HG02852 (cell line): ENCODE data around the gene KCNQ2.

Experiments used
- ATAC-seq: cut with Tn5 transposase; IDR thresholded peaks from one replicate; pipeline ENCODE4 v1.9.1; 2021; ENCODE audit warnings: mild to moderate bottlenecking, moderate library complexity; ENCODE audit not compliant: unreplicated experiment

Gene KCNQ2

DNA sequence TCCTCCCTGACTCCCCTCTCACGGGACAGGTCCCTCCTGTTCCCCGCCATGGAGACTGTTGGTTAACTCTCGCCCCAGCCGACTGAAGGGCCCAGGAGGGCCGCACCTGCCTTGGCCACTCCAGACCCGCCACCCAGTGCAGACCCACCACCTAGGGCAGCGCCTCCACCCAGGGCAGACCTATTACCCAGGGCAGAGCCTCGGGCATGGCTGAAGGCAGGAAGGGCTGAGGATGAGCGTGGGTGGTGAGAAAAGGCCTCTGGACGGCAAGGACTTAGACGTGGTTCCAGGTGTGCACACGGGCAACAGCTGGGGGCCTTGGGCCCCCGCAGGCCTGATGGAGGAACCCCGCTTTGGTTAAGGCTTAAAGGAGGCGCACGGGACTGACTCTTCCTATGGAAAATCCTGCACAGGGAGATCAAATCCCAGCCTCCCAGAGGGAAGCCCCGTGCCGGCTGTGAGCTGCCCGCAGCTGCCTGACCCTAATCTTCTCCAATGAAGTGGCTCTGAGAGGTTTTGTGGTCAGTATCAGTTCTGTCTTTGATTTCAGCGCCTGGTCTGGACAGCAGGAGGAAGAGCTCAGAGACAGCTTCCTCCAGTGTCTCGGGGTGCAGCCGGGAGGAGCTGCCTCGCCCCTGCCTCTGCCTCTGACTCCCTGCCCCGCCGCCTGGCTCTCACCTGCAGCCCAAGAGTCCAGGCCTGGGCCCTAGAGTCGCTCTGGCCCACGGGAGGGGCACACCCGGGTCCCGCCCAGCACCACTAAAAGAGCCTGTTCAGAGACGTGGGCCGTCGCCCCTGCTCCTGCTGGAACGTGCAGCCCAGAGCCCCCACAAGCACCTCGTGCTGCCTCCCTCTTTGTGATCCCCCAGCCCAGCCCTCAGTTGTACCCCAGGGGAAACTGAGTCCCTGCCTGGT is 99.2 kb downstream of the KCNQ2 start:
- ATAC-seq = no peak

DNA sequence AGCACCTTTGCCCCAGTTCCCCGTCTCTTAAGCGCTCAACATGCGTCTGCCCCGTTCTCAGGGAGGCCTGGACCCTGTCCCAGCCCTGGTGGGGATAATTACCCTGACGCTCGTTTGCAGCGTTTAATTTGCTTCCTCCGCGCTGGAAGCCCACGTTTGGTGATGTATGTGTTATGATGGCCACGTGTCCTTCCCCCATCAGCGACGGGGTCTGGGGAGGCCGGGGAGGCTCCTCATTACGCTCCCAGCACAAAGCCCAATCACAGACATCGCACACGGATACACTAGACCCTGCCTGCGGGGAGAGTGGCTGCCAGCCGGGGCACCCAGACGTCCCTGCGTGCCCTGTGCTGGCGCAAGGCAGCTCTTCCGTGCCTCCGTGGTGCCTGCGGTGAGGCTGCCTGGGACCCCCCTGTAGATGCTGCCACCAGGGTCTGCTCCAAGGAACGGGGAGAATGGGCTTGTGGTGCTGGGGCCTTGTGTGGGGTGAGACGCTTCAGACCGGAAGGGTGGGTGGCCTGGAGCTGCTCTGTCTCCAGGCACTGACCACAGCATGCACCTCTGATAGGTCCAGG is 101.1 kb downstream of the KCNQ2 start:
- ATAC-seq = no peak

DNA sequence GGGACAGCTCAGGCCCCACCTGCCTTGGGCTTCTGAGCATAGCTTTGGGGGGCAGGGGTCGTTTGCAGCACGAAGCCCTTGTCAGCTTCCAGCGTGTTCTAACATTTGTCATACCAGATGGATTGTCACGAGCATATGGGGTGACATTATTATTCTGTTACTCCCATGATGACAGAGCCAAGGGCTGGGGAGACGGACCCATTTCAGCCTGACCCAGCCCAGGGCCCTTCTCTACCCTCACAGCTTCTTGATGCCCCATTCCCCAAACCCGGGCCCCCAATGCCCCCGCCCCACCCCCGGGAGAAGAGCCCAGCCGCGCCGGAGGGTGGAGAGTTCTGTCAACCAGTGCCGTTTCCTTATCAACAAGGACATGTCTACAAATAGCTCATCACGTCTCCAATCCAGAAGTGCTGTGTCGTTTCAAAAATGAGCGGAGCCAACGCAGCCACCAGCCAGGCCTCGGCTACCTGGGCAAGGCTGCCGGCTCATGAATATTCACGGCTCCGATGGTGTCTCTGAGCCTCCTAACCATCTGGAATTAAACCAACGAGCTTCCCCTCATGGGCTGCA is 101.8 kb downstream of the KCNQ2 start:
- ATAC-seq = no peak

DNA sequence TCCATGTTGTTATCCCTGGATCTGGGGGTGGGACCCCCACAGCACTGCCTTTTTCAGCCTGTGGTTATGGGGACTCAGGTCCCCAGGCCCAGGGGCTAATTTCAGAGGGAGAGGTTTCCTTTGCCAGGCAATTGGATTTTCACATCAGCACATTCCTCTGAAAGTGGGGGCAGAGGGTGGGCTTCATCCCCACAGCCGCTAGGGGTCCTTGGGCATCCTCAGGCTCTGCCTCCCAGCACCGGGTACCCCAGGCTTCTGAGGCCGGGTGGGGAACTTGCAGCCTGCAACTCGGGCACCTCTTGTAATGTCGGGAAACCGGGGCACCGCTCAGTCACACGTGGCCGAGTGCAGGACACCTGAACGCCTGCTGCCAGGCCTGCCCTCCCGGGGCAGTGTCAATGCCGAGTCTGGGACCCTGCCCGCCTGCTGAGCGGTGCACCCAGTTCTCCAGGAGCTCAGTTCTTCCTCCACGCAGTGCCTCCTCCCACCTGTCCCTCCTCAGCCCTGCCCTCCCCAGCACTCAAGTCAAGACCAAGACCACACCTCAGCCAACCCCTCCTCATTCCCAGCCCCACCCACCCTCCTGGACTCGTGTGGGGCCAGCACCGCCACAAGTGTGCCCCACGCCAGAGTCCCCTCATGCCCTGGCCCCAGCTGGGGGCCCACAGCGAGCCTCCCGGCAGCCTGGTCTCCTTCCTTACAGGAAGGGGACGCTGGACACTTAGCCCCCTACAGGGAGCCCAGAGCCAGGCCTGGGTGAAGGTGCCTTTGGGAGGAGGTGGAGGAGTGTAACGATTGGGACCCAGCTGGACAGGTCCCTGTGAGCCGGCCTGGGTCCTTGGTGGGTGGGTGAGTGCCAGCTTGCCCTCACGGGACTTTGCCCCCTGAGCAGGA is 102.5 kb downstream of the KCNQ2 start:
- ATAC-seq = no peak

DNA sequence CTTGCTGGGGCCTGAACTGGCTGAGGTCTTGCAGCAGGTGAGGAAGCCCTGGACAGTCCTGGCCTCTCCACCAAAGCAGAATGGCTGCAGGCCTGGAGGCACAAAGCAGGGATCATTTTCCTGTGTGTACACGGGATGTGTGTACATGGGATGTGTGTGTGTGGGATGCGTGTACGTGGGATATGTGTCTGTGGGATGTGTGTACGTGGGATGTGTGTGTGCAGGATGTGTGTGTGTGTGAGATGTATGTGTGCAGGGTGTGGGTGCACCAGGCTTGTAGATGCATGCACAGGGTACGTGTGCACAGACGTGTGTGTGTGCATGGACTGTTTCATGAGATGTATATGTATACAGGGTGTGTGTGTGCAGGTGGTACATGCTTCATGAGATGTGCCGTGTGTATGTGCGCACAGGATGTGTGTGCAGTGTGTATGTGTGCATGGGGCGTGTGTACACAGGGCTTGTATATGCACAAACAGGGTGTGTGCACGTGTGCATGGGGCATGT is 103.4 kb downstream of the KCNQ2 start:
- no peak for ATAC-seq

DNA sequence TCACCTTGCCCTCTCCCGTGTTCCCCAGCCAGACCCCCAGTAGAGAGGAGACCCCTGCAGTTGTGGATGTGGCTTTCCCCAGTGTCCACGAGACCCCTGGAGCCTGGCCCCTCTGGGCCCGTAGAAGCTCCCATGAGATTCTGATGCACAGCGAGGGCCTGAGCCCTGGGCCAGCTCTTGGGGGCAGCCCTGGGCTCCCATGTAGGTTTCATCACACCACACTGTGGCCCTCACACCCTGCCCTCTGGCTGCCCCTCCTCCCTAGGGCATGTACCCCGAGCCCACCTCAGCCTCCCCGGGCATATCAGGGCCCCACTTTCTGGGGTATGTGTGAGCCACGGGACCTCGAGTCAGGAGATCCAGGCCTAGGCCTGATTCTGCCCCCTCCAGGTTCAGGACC is 104.3 kb downstream of the KCNQ2 start:
- no peak for ATAC-seq

DNA sequence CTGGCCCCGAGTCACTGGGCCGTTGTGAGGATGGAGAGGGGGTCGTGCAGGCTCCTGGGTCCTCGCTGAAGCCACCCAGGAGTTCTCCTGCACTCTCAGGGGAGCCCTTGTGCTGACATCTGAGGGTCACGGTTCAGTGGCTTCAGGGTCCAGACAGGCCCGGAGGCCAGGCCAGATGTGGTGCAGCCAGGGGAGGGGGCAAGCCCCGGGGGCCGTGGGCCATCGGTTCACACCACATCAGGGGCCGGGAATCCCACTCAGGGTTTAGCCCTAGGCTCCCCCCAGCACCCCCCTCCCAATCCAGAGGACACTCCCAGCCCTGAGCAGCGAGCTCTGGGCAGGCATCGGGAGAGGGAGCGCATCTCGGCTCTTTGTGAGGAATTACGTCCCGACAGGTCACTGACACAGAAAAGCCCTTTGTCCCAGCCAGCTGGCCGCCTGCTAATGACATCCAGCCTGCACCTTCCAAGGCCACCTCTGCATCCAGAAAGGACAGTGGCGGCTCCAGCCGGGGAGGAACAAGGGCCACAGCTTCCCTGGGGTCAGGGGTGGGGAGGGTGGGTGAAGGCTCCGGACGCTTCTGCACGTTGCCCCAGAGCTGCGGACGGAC is 104.9 kb downstream of the KCNQ2 start:
- ATAC-seq = no peak

DNA sequence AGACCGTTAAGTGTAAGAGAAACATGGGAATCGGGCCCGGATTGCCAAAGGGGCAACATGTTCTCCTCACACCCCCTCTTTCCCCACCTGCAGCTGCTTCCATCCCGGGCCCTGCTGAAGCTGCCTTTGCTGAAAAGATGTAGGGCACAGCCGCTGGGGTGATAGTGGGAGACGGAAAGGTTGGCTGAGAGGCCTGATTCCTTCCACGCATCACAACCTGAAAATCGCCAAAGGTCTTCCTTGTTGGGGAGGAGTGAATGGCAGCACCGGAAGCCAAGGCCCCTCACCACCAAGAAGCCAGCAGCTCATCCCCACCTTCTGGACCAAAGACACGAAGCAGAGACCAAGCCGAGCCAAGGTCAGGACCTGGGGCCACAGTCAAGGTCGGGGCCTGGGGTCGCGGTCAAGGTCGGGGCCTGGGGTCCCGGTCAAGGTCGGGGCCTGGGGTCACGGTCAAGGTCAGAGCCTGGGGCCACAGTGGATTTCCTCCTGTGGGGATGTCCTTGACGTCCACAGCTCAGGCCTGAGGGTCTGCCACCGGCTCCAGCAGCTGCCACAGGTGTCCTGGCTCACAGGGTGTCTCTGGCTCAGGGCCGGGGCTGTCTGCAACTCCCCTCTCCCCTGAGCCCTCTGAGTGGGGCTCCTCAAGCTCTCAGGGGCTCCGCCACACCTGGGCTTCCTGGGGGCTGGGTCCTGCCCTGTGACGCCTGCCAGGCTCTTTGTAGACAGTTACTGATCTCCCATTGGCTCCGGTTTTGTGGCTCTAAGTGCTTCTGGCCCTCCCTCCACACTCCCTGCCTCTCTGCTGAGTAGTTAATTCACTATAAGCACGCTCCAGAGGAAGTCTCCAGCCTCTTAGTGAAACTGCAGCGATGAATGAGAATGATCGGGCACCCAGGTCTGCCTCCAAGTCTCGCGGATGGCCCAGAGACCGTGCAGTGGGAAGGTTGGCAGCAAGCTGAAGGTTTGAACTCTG is 105.8 kb downstream of the KCNQ2 start:
- ATAC-seq = no peak

DNA sequence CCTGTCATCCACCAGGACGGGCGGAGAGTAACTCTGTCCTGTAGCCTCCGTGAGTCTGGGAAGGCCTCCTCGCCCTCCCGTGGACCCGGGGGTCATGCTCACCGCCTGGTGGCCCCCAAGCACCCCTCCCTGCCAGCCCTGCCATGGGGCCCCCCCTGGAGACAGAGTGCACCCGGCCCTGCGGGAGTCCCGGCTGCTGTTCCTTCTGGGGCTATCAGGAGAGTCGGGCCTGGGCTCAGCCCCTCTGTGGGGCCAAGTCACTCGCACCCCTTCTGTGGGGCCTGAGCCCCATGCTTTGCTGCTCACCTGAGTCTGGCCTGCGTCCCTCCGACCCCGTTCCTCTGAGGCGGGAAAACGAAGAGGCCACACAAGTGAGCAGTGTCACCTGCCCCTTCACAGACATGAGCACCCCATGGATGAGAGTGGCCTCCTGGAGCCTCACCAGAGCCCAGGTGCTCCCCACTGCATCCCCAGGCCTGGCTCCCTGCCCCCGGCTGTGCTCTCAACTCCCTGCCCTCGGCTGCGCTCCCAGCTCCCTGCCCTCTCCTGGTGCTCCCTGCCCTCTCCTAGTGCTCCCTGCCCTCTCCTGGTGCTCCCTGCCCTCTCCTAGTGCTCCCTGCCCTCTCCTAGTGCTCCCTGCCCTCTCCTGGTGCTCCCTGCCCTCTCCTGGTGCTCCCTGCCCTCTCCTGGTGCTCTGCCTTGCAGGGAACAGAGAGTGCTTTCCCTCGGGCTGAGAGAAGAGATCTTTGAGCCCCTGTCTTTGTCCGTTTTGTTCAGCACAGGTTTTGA is 106.7 kb downstream of the KCNQ2 start:
- no peak for ATAC-seq

DNA sequence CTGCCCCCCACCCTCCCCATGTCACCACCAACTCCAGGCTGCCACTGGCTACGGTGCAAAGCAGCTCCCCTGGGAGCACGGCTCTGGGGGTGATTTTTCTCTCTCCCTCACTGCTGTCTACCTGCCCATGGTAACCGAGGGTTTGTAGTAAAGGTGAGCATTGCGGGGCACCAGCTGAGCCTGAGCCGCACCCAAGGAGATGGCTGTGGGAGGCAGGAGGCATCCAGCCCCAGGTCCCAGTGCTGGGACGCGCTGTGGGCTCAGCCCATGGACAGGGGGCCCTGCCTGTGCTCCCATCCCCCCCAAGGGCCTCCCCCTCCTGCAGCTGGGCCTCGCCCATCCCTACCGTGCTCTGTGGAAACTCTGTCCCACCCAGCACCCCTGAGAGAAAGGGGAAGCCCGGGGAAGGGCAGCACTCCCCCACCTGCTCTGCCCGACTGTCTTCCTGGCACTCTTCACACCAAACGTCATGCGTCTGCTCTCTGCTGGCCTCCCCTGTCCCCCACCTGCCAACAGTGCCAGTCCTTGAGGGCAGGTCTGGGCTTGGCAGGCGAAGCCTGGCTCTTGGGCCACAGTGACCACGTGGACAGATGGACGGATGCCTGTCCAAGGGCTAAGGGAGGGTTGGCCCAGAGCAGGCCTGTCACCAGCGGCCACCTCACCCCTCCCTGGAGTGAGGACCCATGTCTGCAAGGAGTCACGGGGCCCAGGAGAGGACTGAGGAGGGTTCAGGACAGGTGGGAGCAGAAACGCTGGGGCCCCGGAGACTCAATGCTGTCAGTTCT is 107.5 kb downstream of the KCNQ2 start:
- ATAC-seq = no peak

DNA sequence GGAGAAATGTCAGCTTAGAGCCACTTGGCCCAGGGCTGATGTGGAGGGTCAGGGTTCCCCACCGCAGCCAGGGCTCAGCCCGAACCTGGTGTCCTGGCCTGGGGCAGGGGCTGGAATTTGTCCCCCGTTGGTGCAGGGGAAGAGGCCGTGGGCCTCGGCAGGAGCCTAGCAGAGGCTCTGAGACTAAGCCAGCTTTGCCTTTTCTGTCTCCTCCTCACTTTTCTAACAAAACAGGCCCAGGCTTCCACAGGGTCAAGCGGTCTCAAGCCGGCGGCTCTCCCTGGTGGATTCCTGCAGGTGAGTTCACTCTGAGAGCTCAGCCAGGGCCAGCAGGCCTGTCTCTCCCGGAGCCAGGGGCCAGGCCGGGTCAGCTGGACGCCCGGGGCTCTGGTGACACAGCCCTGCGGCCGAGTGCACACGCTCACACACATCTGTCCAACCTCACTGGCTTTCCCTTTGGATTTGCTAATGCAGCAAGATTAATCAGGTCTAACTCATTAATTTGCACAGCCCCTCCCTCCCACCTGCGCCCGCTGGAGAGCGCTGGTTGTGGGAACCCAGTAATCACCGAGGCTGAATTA is 108.4 kb downstream of the KCNQ2 start:
- no peak for ATAC-seq

DNA sequence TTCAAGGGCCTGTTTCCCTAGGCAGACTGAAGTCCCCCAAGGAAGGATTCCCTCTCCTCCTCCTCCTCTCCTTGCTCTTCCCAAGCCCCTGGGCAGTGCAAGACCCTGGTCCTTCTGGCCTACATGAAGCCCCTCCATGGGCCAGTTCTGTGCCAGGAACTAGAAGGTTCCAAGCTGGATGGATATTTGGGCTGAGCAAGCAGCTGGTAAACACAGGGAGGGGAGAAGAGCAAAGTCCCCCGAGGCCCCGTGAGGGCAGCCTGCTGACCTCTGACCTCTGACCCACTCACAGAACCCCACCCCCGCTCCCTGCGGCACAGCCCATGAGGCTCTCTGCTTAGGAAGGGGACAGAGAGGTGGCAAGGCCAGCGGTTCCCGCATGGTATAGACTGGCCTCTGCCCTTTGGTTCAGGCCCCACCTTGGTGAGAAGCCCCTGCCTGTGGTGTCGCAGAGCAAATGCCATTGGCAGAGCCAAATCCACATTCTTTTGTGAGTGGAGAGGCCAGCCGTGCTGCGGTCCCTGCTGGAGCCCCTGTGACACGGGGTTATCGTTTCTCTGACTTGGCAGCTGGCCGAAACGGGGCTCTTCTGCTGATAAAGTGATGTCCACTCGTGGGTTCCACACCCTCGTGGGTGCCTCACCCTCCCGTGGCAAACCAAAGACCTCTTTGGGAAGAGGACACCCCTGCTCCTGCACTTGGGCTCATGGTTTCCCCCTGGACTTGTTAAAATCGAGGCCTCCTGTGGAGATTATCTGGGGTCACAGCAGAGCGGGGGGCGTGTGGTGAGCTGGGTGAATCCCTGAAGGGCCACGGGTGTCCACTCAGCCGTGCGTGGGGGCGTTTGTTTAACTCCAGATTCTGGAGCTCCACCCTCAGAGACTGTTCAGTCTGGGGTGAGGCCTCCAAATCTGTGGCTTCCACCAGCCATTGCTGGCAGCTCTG is 109.2 kb downstream of the KCNQ2 start:
- ATAC-seq = no peak

DNA sequence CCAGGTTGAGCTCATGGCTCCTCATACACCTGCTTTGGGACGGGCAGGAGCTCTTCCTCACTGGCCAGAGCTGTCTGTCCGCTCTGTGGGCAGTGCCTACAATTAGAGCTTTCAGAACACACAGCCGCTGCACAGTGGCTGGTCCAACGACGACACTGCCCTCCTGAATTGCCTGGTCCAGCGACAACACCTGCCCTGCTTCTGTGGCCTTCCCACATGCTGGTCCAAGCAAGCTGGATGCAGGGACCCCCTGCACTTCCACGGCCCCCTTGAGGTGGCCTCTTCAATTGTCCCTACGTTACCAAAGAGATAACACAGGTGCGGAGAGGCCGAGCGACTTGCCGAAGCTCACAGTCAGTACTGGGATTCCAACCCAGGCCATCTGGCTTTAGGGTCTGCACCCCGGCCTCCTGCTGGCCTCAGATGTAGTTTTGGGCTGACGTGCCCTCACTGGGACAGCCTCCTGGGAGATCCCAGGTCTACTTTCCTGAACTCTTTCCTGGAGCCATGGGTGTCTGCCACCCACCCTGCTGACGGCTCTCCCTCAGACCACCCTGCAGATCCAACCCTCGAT is 109.9 kb downstream of the KCNQ2 start:
- no peak for ATAC-seq

DNA sequence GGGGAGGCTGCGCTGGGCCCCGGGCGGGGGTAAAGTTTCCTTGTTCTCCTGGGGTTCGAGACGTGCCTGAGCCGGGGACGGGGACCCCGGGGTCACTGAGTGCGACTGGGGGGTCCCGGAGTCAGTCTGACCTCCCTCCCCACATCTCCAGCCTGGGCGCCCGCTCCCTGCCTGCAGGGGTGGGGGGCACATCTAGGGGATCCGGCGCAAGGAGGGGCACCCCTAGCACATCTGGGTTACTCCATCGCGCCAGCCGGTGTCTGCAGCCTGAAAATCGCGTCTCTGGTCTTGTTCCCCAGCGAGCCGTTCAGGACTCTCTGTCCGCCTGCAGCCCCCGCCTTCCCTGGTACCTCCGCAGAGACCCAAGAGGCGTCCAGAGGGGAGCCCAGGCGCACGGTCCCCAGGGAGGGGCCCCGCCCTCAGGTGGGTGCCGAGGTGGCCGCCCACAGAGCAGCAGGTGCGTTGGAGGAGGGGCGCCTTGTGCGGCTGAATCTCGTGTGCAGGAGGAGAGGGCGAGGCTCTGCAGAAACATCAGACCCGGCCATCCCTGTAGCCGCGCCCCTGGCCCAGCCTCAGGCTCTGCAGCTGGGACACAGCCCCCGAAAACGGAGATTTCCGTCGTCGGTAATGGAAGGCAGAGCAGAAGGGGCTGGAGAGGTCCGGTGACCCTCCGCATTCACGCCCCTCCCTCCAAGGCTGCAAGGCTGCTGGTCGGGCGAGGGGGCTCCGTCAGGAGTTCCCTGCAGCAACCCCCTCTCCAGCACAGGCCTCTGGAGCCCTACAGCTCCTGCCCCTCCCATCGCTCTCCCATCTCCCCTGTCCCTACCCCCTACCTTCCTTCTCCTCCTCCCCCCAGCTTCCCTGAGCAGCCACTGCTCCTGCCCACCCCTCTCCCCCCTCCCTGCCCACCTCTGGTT is 110.7 kb downstream of the KCNQ2 start:
- no peak for ATAC-seq
